IMR-90 (cell line): ENCODE data around the gene WSB2. TPM values are rescaled to one million over a fixed set of nuclear protein-coding genes. Genes with fewer than 3 reads are reported as not detected.

Experiments
- ATAC-seq: fragments of 200-7000 bp; cut with Tn5 transposase; 2 replicates; pipeline ENCODE4 v1.9.1; 2020; ENCODE audit warnings: low read depth, mild to moderate bottlenecking, moderate library complexity
- BruUV-seq: library from RNA; stranded (reverse); fragments of 400-500 nt; replicated peaks from 2 replicates; lab custom pipeline; 2021; lab: Mats Ljungman, UMichigan
- CTCF ChIA-PET: fragments of 300-600 bp; formaldehyde crosslinking; extraction: SDS; loops from one replicate; lab custom pipeline; 2021; ENCODE audit warnings: antibody characterized with exemption; lab: Yijun Ruan, JAX
- POLR2A ChIA-PET: fragments of 300-600 bp; sonication (Branson Sonifier 250); formaldehyde crosslinking; loops from one replicate; lab custom pipeline; 2022; ENCODE audit warnings: antibody characterized with exemption; ENCODE audit not compliant: unreplicated experiment; lab: Charles Lee
- DNase-seq: peaks from one replicate; pipeline ENCODE4 v3.0.0; 2013
- H2AFZ ChIP-seq: replicated peaks from 2 replicates; pipeline ENCODE3; 2013; ENCODE audit warnings: low read length, mild to moderate bottlenecking; ENCODE audit not compliant: poor library complexity
- H2AK5ac ChIP-seq: 2 replicates; pipeline ENCODE4 v1.6.1; 2013; ENCODE audit warnings: low read depth, low read length, inconsistent platforms
- H2AK9ac ChIP-seq: replicated peaks from 2 replicates; pipeline ENCODE3; 2013; ENCODE audit warnings: mild to moderate bottlenecking, low read depth, low read length, moderate library complexity; ENCODE audit not compliant: poor library complexity
- H2BK120ac ChIP-seq: 2 replicates; pipeline ENCODE4 v1.6.1; 2013; ENCODE audit warnings: low read depth, low read length, inconsistent platforms
- H2BK15ac ChIP-seq: 3 replicates; pipeline ENCODE4 v1.6.1; 2013; ENCODE audit warnings: low read depth, low read length, inconsistent platforms
- H2BK20ac ChIP-seq: 2 replicates; pipeline ENCODE4 v1.6.1; 2013; ENCODE audit warnings: low read depth, mild to moderate bottlenecking, inconsistent platforms, low read length, moderate library complexity
- H2BK5ac ChIP-seq: 2 replicates; pipeline ENCODE4 v1.6.1; 2013; ENCODE audit warnings: mild to moderate bottlenecking, low read depth, low read length, inconsistent platforms; ENCODE audit not compliant: poor library complexity, severe bottlenecking
- H3K14ac ChIP-seq: replicated peaks from 2 replicates; pipeline ENCODE4 v1.6.1; 2013; ENCODE audit warnings: low read depth, low read length, inconsistent platforms
- H3K18ac ChIP-seq: 2 replicates; pipeline ENCODE4 v1.6.1; 2013; ENCODE audit warnings: low read depth, low read length, control low read depth
- H3K23ac ChIP-seq: 2 replicates; pipeline ENCODE4 v1.6.1; 2013; ENCODE audit warnings: low read depth, low read length, inconsistent platforms
- H3K27ac ChIP-seq: 2 replicates; pipeline ENCODE4 v1.5.1; 2013; ENCODE audit warnings: mild to moderate bottlenecking, control low read depth, low read length; ENCODE audit not compliant: insufficient read depth
- H3K27me3 ChIP-seq: 2 replicates; pipeline ENCODE4 v1.6.1; 2013; ENCODE audit warnings: low read length; ENCODE audit not compliant: control insufficient read depth, insufficient read depth
- H3K36me3 ChIP-seq: 2 replicates; pipeline ENCODE4 v1.6.1; 2013; ENCODE audit warnings: low read length, mixed read lengths; ENCODE audit not compliant: control insufficient read depth, insufficient read depth
- H3K4ac ChIP-seq: 2 replicates; pipeline ENCODE4 v1.6.1; 2013; ENCODE audit warnings: low read depth, low read length, inconsistent platforms
- H3K4me1 ChIP-seq: 2 replicates; pipeline ENCODE4 v1.6.1; 2013; ENCODE audit warnings: low read length, mixed read lengths; ENCODE audit not compliant: control insufficient read depth, insufficient read depth
- H3K4me2 ChIP-seq: 2 replicates; pipeline ENCODE4 v1.6.1; 2013; ENCODE audit warnings: low read depth, mild to moderate bottlenecking, control low read depth, low read length, moderate library complexity
- H3K4me3 ChIP-seq: 2 replicates; pipeline ENCODE4 v1.5.1; 2013; ENCODE audit warnings: low read depth, mild to moderate bottlenecking, control low read depth, low read length, moderate library complexity; ENCODE audit not compliant: insufficient read depth
- H3K56ac ChIP-seq: 2 replicates; pipeline ENCODE4 v1.6.1; 2013; ENCODE audit warnings: low read length, inconsistent platforms; ENCODE audit not compliant: insufficient read depth; ENCODE audit errors: extremely low read depth
- H3K79me1 ChIP-seq, 2 experiments: 2 replicates each; pipeline ENCODE4 v1.6.1; 2013; ENCODE audit warnings: low read length in 2 of 2, inconsistent platforms in 1 of 2, low read depth in 1 of 2
- H3K9ac ChIP-seq: 2 replicates; pipeline ENCODE4 v1.6.1; 2013; ENCODE audit warnings: low read depth, low read length, control low read depth
- H3K9me1 ChIP-seq: 2 replicates; pipeline ENCODE4 v1.6.1; 2013; ENCODE audit warnings: low read length, inconsistent platforms; ENCODE audit not compliant: insufficient read depth
- H3K9me3 ChIP-seq: 2 replicates; pipeline ENCODE4 v1.6.1; 2013; ENCODE audit warnings: low read length; ENCODE audit not compliant: control insufficient read depth, insufficient read depth
- H4K20me1 ChIP-seq: 2 replicates; pipeline ENCODE4 v1.6.1; 2013; ENCODE audit warnings: low read length, inconsistent platforms; ENCODE audit not compliant: insufficient read depth
- H4K5ac ChIP-seq: 2 replicates; pipeline ENCODE4 v1.6.1; 2013; ENCODE audit warnings: mild to moderate bottlenecking, low read depth, low read length, control low read depth
- H4K8ac ChIP-seq, 2 experiments: 2 replicates each; pipeline ENCODE4 v1.6.1; 2013; ENCODE audit warnings: low read depth in 2 of 2, low read length in 2 of 2, control low read depth in 1 of 2, inconsistent platforms in 1 of 2
- H4K91ac ChIP-seq: 2 replicates; pipeline ENCODE4 v1.6.1; 2013; ENCODE audit warnings: low read depth, low read length, inconsistent platforms; ENCODE audit not compliant: insufficient read depth
- BHLHE40 ChIP-seq: fragments of 150-350 bp; IDR thresholded peaks from 2 replicates; pipeline ENCODE4 v1.6.1; 2016; ENCODE audit warnings: mild to moderate bottlenecking, low read depth, low read length
- CTCF ChIP-seq: conservative IDR thresholded peaks from 2 replicates; pipeline ENCODE4 v1.5.1; 2012; ENCODE audit warnings: mild to moderate bottlenecking, low read depth, low read length, improper control_type of control experiment
- ELK1 ChIP-seq: fragments of 150-350 bp; IDR thresholded peaks from 2 replicates; pipeline ENCODE4 v1.6.1; 2016; ENCODE audit warnings: low read depth, mild to moderate bottlenecking, low read length, moderate library complexity, borderline replicate concordance
- FOS ChIP-seq: fragments of 150-350 bp; IDR thresholded peaks from 2 replicates; pipeline ENCODE4 v1.6.1; 2016; ENCODE audit warnings: low read depth, low read length
- MAFK ChIP-seq: IDR thresholded peaks from 2 replicates; pipeline ENCODE4 v1.6.1; 2012; ENCODE audit warnings: low read depth, low read length, improper control_type of control experiment
- MAZ ChIP-seq: IDR thresholded peaks from 2 replicates; pipeline ENCODE4 v1.6.1; 2012; ENCODE audit warnings: low read depth, mild to moderate bottlenecking, low read length, improper control_type of control experiment, moderate library complexity, borderline replicate concordance
- MXI1 ChIP-seq: IDR thresholded peaks from 2 replicates; pipeline ENCODE4 v1.6.1; 2012; ENCODE audit warnings: low read depth, mild to moderate bottlenecking, low read length, moderate library complexity, borderline replicate concordance
- NFE2L2 ChIP-seq: fragments of 150-350 bp; IDR thresholded peaks from 2 replicates; pipeline ENCODE4 v1.6.1; 2016; ENCODE audit warnings: low read depth, mild to moderate bottlenecking, low read length
- POLR2A ChIP-seq: IDR thresholded peaks from 2 replicates; pipeline ENCODE4 v1.6.1; 2012; ENCODE audit warnings: mild to moderate bottlenecking, low read depth, low read length
- RAD21 ChIP-seq: IDR thresholded peaks from 2 replicates; pipeline ENCODE4 v1.6.1; 2012; ENCODE audit warnings: low read length, improper control_type of control experiment
- RFX5 ChIP-seq: IDR thresholded peaks from 2 replicates; pipeline ENCODE4 v1.8.0; 2012; ENCODE audit warnings: low read depth, mild to moderate bottlenecking, low read length, moderate library complexity
- SMC3 ChIP-seq: fragments of 150-350 bp; IDR thresholded peaks from 2 replicates; pipeline ENCODE4 v1.6.1; 2016; ENCODE audit warnings: low read depth, mild to moderate bottlenecking, antibody characterized with exemption, low read length, moderate library complexity
- WGBS, 2 experiments: methylation state at CpG; one replicate each; pipeline versions ENCODE4 v1.1.5 to v1.1.7; 2013; ENCODE audit warnings: missing lambda C conversion rate in 2 of 2; ENCODE audit not compliant: insufficient read length in 1 of 2; ENCODE audit errors: extremely low coverage in 2 of 2; 5-methylcytosine and 5-hydroxymethylcytosine counted together
- dilution Hi-C: fragments of 300-500 bp; cut with HindIII; formaldehyde crosslinking; loops from one replicate; pipeline ENCODE4 v1.14.3; 2018; ENCODE audit warnings: low sequenced_read_pairs; ENCODE audit not compliant: unreplicated experiment
- in situ Hi-C: fragments of 300-500 bp; cut with MboI; formaldehyde crosslinking; loops from 3 replicates; pipeline ENCODE4 v1.14.3; 2019; ENCODE audit warnings: low sequenced_read_pairs, inconsistent platforms, mixed read lengths
- intact Hi-C: fragments of 100-400 bp; cut with micrococcal nuclease; formaldehyde crosslinking; loops from 2 replicates; pipeline ENCODE4 v1.10.0; 2022
- polyA plus RNA-seq, 3 experiments: library from polyadenylated mRNA; depleted of rRNA; stranded (reverse); fragments of >200 nt; gene quantifications; 2 replicates each; pipeline ENCODE4 v1.2.3, GENCODE V29; 2012; ENCODE audit warnings: low replicate concordance in 1 of 3
- total RNA-seq: library from RNA; depleted of rRNA; stranded (reverse); fragments of >200 nt; gene quantifications from 2 replicates; pipeline ENCODE4 v1.2.3, GENCODE V29; 2012

The WSB2 gene
- total and polyA plus RNA-seq, 2 of the 4 experiments (the other 2 are of a cell fraction), result 92.8 to 180 TPM

- Histone ChIP-seq H2BK20ac (no peak overlapping the region), H2AK5ac (no peak overlapping the region), H3K4me2 (no peak overlapping the region), H2AFZ (peak overlapping the region; percentile 24), H3K14ac (no peak overlapping the region), H3K4me1 (no peaks in the 10 kb centered on the region), H3K27ac (no peak overlapping the region), H4K91ac (no peak overlapping the region), H2BK5ac (no peak overlapping the region), H3K79me1 (peaks cover 23 to 30% of the 10 kb centered on the region in 2 experiments; a peak in 3 of 4 replicates), H3K4me3 (no peak overlapping the region), H3K23ac (no peak overlapping the region), H3K56ac (no peak overlapping the region), H4K5ac (no peak overlapping the region), H3K18ac (no peak overlapping the region), H3K27me3 (no peaks in the 10 kb centered on the region), H4K8ac (no peak overlapping the region), H3K4ac (no peak overlapping the region), H3K9me1 (peaks cover 4% of the 10 kb centered on the region; the same call in 1 of the 2 replicates), H2BK120ac (no peak overlapping the region), H3K36me3 (peaks cover 63% of the 10 kb centered on the region), H2BK15ac (no peak overlapping the region), H4K20me1 (peaks cover 11% of the 10 kb centered on the region; the same call in 1 of the 2 replicates), H2AK9ac (no peak overlapping the region), H3K9me3 (no peaks in the 10 kb centered on the region), H3K9ac (no peak overlapping the region)
- in situ Hi-C loops, result loop anchor here (25.0 kb wide), 1 partner anchor 349 kb away; the partner anchor contains the start of gene SUDS3
- 80% methylated on average over 1 of the region's 6 CpGs; no CpG with 5 or more reads in 1 of the 2 experiments for WGBS, 2 experiments
- BruUV-seq, result no TSS peak
- TF ChIP-seq BHLHE40, result no peak
- no peak for TF ChIP-seq MAZ
- TF ChIP-seq RAD21, result no peak
- TF ChIP-seq ELK1, result no peak
- TF ChIP-seq FOS, result no peak
- no peak for TF ChIP-seq MXI1
- TF ChIP-seq RFX5, result no peak
- TF ChIP-seq CTCF, result no peak
- TF ChIP-seq MAFK, result no peak
- TF ChIP-seq POLR2A, result no peak
- TF ChIP-seq NFE2L2, result no peak
- TF ChIP-seq SMC3, result no peak
- intact Hi-C loops, result no loop called here
- dilution Hi-C loops, result no loop called here
- POLR2A ChIA-PET, result no interaction called here
- ATAC-seq, result no peak
- DNase-seq, result no peak
- CTCF ChIA-PET, result no interaction called here
Observed at GRCh38 chr12:118038137-118038536, 22.8 kb downstream of the WSB2 start.
